ENCODE results near the gene SLC25A34. TPM values are rescaled to one million over a fixed set of nuclear protein-coding genes. Genes with fewer than 3 reads are reported as not detected.

SLC25A34 gene
- total RNA-seq, 1 donor from 2014 or later = 0.73 TPM

GRCh38 chr1:15706751-15707150, 29.3 kb upstream of the SLC25A34 start:
- no peak overlapping the region for H3K4me2 ChIP-seq (ENCODE audit: low read length)

GRCh38 chr1:15707239-15707925, 28.7 kb upstream of the SLC25A34 start:
- no peak overlapping the region for H3K9ac ChIP-seq (ENCODE audit: low read length)
- peaks cover 4% of the 10 kb centered on the region for H3K36me3 Mint-ChIP-seq (ENCODE audit: low read depth, unreplicated experiment)
- H2AFZ ChIP-seq (ENCODE audit: low read depth, low read length) = no peak overlapping the region
- no peak overlapping the region for H3K4me3 ChIP-seq (ENCODE audit: insufficient read depth, low read depth, low read length)
- no peaks in the 10 kb centered on the region for H3K9me3 Mint-ChIP-seq (ENCODE audit: unreplicated experiment)
- H3K4me3 Mint-ChIP-seq (ENCODE audit: unreplicated experiment) = no peak overlapping the region
- no peak for TF ChIP-seq EZH2 (IDR thresholded peaks at IDR 0.05; ENCODE audit: insufficient read depth, low read length)
- TF ChIP-seq, protein P1, sequence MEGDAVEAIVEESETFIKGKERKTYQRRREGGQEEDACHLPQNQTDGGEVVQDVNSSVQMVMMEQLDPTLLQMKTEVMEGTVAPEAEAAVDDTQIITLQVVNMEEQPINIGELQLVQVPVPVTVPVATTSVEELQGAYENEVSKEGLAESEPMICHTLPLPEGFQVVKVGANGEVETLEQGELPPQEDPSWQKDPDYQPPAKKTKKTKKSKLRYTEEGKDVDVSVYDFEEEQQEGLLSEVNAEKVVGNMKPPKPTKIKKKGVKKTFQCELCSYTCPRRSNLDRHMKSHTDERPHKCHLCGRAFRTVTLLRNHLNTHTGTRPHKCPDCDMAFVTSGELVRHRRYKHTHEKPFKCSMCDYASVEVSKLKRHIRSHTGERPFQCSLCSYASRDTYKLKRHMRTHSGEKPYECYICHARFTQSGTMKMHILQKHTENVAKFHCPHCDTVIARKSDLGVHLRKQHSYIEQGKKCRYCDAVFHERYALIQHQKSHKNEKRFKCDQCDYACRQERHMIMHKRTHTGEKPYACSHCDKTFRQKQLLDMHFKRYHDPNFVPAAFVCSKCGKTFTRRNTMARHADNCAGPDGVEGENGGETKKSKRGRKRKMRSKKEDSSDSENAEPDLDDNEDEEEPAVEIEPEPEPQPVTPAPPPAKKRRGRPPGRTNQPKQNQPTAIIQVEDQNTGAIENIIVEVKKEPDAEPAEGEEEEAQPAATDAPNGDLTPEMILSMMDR (IDR thresholded peaks at IDR 0.05; ENCODE audit: insufficient read depth, low read depth, low read length) = no peak
- no peaks in the 10 kb centered on the region for H3K9me3 ChIP-seq (ENCODE audit: insufficient read depth, low read depth, low read length)
- no peaks in the 10 kb centered on the region for H3K27me3 ChIP-seq (ENCODE audit: insufficient read depth, low read length)
- H3K4me2 ChIP-seq (ENCODE audit: low read length) = no peak overlapping the region
- no peak for DNase-seq (ENCODE audit: low read depth)
- H3K4me1 Mint-ChIP-seq (ENCODE audit: low read depth, unreplicated experiment) = peaks cover 21% of the 10 kb centered on the region
- peaks cover 64% of the 10 kb centered on the region for H3K79me2 ChIP-seq (ENCODE audit: insufficient read depth, low read length)
- H3K36me3 ChIP-seq (ENCODE audit: insufficient read depth, low read length) = peaks cover 2% of the 10 kb centered on the region
- no peaks in the 10 kb centered on the region for H3K27me3 Mint-ChIP-seq (ENCODE audit: low read depth, unreplicated experiment)
- H4K20me1 ChIP-seq (ENCODE audit: insufficient read depth, low read length) = peaks cover 60% of the 10 kb centered on the region
- no peak overlapping the region for H3K27ac Mint-ChIP-seq (ENCODE audit: unreplicated experiment)
- H3K27ac ChIP-seq (ENCODE audit: low read depth, low read length) = no peak overlapping the region
- H3K4me1 ChIP-seq (ENCODE audit: insufficient read depth, low read length) = peaks cover 20% of the 10 kb centered on the region
- FAIRE-seq = no peak

More at GRCh38 chr1:15706751-15707150, 29.3 kb upstream of the SLC25A34 start:
- DNase-seq (ENCODE audit: low read depth) (no peak), FAIRE-seq (no peak)
- peaks cover 65% of the 10 kb centered on the region for H3K79me2 ChIP-seq (ENCODE audit: insufficient read depth, low read length)
- Mint-ChIP-seq H3K4me1 (ENCODE audit: low read depth, unreplicated experiment) (peaks cover 21% of the 10 kb centered on the region), H3K4me3 (ENCODE audit: unreplicated experiment) (no peak overlapping the region), H3K36me3 (ENCODE audit: low read depth, unreplicated experiment) (peaks cover 4% of the 10 kb centered on the region), H3K27me3 (ENCODE audit: low read depth, unreplicated experiment) (no peaks in the 10 kb centered on the region), H3K9me3 (ENCODE audit: unreplicated experiment) (no peaks in the 10 kb centered on the region), H3K27ac (ENCODE audit: unreplicated experiment) (no peak overlapping the region)
- H3K27me3 ChIP-seq (ENCODE audit: insufficient read depth, low read length) = no peaks in the 10 kb centered on the region
- no peak overlapping the region for H3K4me3 ChIP-seq (ENCODE audit: insufficient read depth, low read depth, low read length)
- H3K9ac ChIP-seq (ENCODE audit: low read length) = no peak overlapping the region
- H3K27ac ChIP-seq (ENCODE audit: low read depth, low read length) = no peak overlapping the region
- no peak overlapping the region for H2AFZ ChIP-seq (ENCODE audit: low read depth, low read length)
- peaks cover 2% of the 10 kb centered on the region for H3K36me3 ChIP-seq (ENCODE audit: insufficient read depth, low read length)
- peaks cover 60% of the 10 kb centered on the region for H4K20me1 ChIP-seq (ENCODE audit: insufficient read depth, low read length)
- no peaks in the 10 kb centered on the region for H3K9me3 ChIP-seq (ENCODE audit: insufficient read depth, low read depth, low read length)
- peaks cover 20% of the 10 kb centered on the region for H3K4me1 ChIP-seq (ENCODE audit: insufficient read depth, low read length)
- no peak for TF ChIP-seq EZH2 (IDR thresholded peaks at IDR 0.05; ENCODE audit: insufficient read depth, low read length)
- TF ChIP-seq, protein P1 (IDR thresholded peaks at IDR 0.05; ENCODE audit: insufficient read depth, low read depth, low read length) = no peak

GRCh38 chr1:15708486-15709137, 27.4 kb upstream of the SLC25A34 start:
- Histone ChIP-seq H2AFZ (ENCODE audit: low read depth, low read length) (no peak overlapping the region), H3K4me2 (ENCODE audit: low read length) (no peak overlapping the region), H3K4me1 (ENCODE audit: insufficient read depth, low read length) (peaks cover 10% of the 10 kb centered on the region), H3K4me3 (ENCODE audit: insufficient read depth, low read depth, low read length) (no peak overlapping the region), H3K27ac (ENCODE audit: low read depth, low read length) (no peak overlapping the region), H3K9me3 (ENCODE audit: insufficient read depth, low read depth, low read length) (no peaks in the 10 kb centered on the region), H3K36me3 (ENCODE audit: insufficient read depth, low read length) (peaks cover 2% of the 10 kb centered on the region), H3K9ac (ENCODE audit: low read length) (no peak overlapping the region), H3K79me2 (ENCODE audit: insufficient read depth, low read length) (peaks cover 68% of the 10 kb centered on the region), H3K27me3 (ENCODE audit: insufficient read depth, low read length) (no peaks in the 10 kb centered on the region), H4K20me1 (ENCODE audit: insufficient read depth, low read length) (peaks cover 58% of the 10 kb centered on the region)
- Mint-ChIP-seq H3K27ac (ENCODE audit: unreplicated experiment) (no peak overlapping the region), H3K4me3 (ENCODE audit: unreplicated experiment) (no peak overlapping the region), H3K9me3 (ENCODE audit: unreplicated experiment) (no peaks in the 10 kb centered on the region), H3K4me1 (ENCODE audit: low read depth, unreplicated experiment) (peaks cover 14% of the 10 kb centered on the region), H3K36me3 (ENCODE audit: low read depth, unreplicated experiment) (peaks cover 4% of the 10 kb centered on the region), H3K27me3 (ENCODE audit: low read depth, unreplicated experiment) (no peaks in the 10 kb centered on the region)
- FAIRE-seq = no peak
- no peak for DNase-seq (ENCODE audit: low read depth)
- TF ChIP-seq, protein P1 (IDR thresholded peaks at IDR 0.05; ENCODE audit: insufficient read depth, low read depth, low read length) = no peak
- no peak for TF ChIP-seq EZH2 (IDR thresholded peaks at IDR 0.05; ENCODE audit: insufficient read depth, low read length)

Measured in astrocyte (in vitro differentiated cells and primary cell).